HEK293 (cell line): ENCODE data around the gene NPDC1.

Experiments
- CTCF ChIA-PET: fragments of 350-600 bp; formaldehyde crosslinking; extraction: SDS; loops from one replicate; lab custom pipeline; 2021; ENCODE audit warnings: antibody characterized with exemption; lab: Yijun Ruan, JAX
- POLR2A ChIA-PET: fragments of 300-600 bp; formaldehyde crosslinking; extraction: SDS; loops from one replicate; lab custom pipeline; 2020; ENCODE audit warnings: antibody characterized with exemption, inconsistent platforms; lab: Yijun Ruan, JAX
- H3K27ac ChIP-seq: fragments of 200-500 bp; sonication (Bioruptor generic); 2 replicates; pipeline ENCODE4 v1.5.1; 2014; ENCODE audit warnings: low read depth, low read length, control low read depth, inconsistent platforms; ENCODE audit errors: extremely low read depth
- H3K36me3 ChIP-seq, 2 experiments: fragments of 200-500 bp in 1 of 2; sonication (Bioruptor generic) in 1 of 2; 1 replicate in 1 of 2; 2 replicates in 1 of 2; pipeline ENCODE4 v1.5.1; 2014 to 2017; ENCODE audit warnings: inconsistent platforms in 2 of 2, low read length in 2 of 2; ENCODE audit not compliant: control insufficient read depth in 2 of 2, insufficient read depth in 1 of 2
- H3K4me1 ChIP-seq: fragments of 200-500 bp; sonication (Bioruptor generic); 2 replicates; pipeline ENCODE4 v1.5.1; 2014; ENCODE audit warnings: mild to moderate bottlenecking, low read length, inconsistent platforms; ENCODE audit not compliant: control insufficient read depth, insufficient read depth
- H3K4me3 ChIP-seq: 2 replicates; pipeline ENCODE4 v1.5.1; 2011; ENCODE audit warnings: low read depth, mild to moderate bottlenecking, control low read depth, low read length, moderate library complexity
- H3K9me3 ChIP-seq: fragments of 200-500 bp; sonication (Bioruptor generic); 2 replicates; pipeline ENCODE4 v1.5.1; 2014; ENCODE audit warnings: low read depth, low read length, inconsistent platforms; ENCODE audit not compliant: control insufficient read depth, insufficient read depth
- BCL11A ChIP-seq: fragments of 450-650 bp; formaldehyde crosslinking; IDR thresholded peaks from 2 replicates; pipeline ENCODE4 v1.5.1; 2016; ENCODE audit warnings: low read depth, missing biosample characterization, missing genetic modification characterization
- BCL11B ChIP-seq: fragments of 450-650 bp; formaldehyde crosslinking; IDR thresholded peaks from 2 replicates; pipeline ENCODE4 v1.5.1; 2016; ENCODE audit warnings: low read depth, missing biosample characterization, missing genetic modification characterization
- EGR2 ChIP-seq: fragments of 450-650 bp; formaldehyde crosslinking; IDR thresholded peaks from 2 replicates; pipeline ENCODE4 v1.5.1; 2016; ENCODE audit warnings: low read depth, missing biosample characterization, missing genetic modification characterization
- KLF10 ChIP-seq: fragments of 450-650 bp; IDR thresholded peaks from 2 replicates; pipeline ENCODE4 v1.5.1; 2018; ENCODE audit warnings: missing biosample characterization, mild to moderate bottlenecking, missing genetic modification characterization
- KLF7 ChIP-seq: fragments of 450-650 bp; formaldehyde crosslinking; IDR thresholded peaks from 2 replicates; pipeline ENCODE4 v1.5.1; 2016; ENCODE audit warnings: missing biosample characterization, missing genetic modification characterization, borderline replicate concordance
- OSR2 ChIP-seq: fragments of 450-650 bp; formaldehyde crosslinking; IDR thresholded peaks from 2 replicates; pipeline ENCODE4 v1.5.1; 2016; ENCODE audit warnings: missing biosample characterization, missing genetic modification characterization
- SP3 ChIP-seq: fragments of 450-650 bp; formaldehyde crosslinking; IDR thresholded peaks from 2 replicates; pipeline ENCODE4 v1.5.1; 2016; ENCODE audit warnings: missing biosample characterization, missing genetic modification characterization
- ZBTB8A ChIP-seq: fragments of 450-650 bp; formaldehyde crosslinking; IDR thresholded peaks from 2 replicates; pipeline ENCODE4 v1.5.1; 2016; ENCODE audit warnings: missing biosample characterization, missing genetic modification characterization
- ZNF10 ChIP-seq: fragments of 450-650 bp; formaldehyde crosslinking; IDR thresholded peaks from 2 replicates; pipeline ENCODE4 v1.5.1; 2017; ENCODE audit warnings: missing biosample characterization, missing genetic modification characterization
- ZNF112 ChIP-seq: fragments of 450-650 bp; formaldehyde crosslinking; IDR thresholded peaks from 2 replicates; pipeline ENCODE4 v1.5.0; 2017; ENCODE audit warnings: missing biosample characterization, missing genetic modification characterization
- ZNF132 ChIP-seq: fragments of 450-650 bp; formaldehyde crosslinking; IDR thresholded peaks from 2 replicates; pipeline ENCODE4 v1.5.1; 2017; ENCODE audit warnings: missing biosample characterization, missing genetic modification characterization, borderline replicate concordance
- ZNF155 ChIP-seq: fragments of 450-650 bp; formaldehyde crosslinking; IDR thresholded peaks from 2 replicates; pipeline ENCODE4 v1.5.1; 2016; ENCODE audit warnings: missing biosample characterization, missing genetic modification characterization
- ZNF169 ChIP-seq: fragments of 450-650 bp; formaldehyde crosslinking; IDR thresholded peaks from 2 replicates; pipeline ENCODE4 v1.5.1; 2016; ENCODE audit warnings: missing biosample characterization, missing genetic modification characterization
- ZNF394 ChIP-seq: fragments of 450-650 bp; formaldehyde crosslinking; IDR thresholded peaks from 2 replicates; pipeline ENCODE4 v1.5.1; 2016; ENCODE audit warnings: missing biosample characterization, missing genetic modification characterization, mild to moderate bottlenecking, moderate library complexity, borderline replicate concordance
- ZNF473 ChIP-seq: fragments of 450-650 bp; formaldehyde crosslinking; IDR thresholded peaks from 2 replicates; pipeline ENCODE4 v1.5.1; 2017; ENCODE audit warnings: missing biosample characterization, missing genetic modification characterization
- ZNF585B ChIP-seq: fragments of 450-650 bp; formaldehyde crosslinking; IDR thresholded peaks from 2 replicates; pipeline ENCODE4 v1.5.1; 2016; ENCODE audit warnings: missing biosample characterization, missing genetic modification characterization
- ZNF623 ChIP-seq: fragments of 450-650 bp; formaldehyde crosslinking; IDR thresholded peaks from 2 replicates; pipeline ENCODE4 v1.5.1; 2016; ENCODE audit warnings: missing biosample characterization, missing genetic modification characterization
- ZNF654 ChIP-seq: fragments of 450-650 bp; formaldehyde crosslinking; IDR thresholded peaks from 2 replicates; pipeline ENCODE4 v1.5.1; 2016; ENCODE audit warnings: low read depth, missing biosample characterization, missing genetic modification characterization
- ZNF658 ChIP-seq: fragments of 450-650 bp; formaldehyde crosslinking; IDR thresholded peaks from 2 replicates; pipeline ENCODE4; 2016; ENCODE audit warnings: missing biosample characterization, missing genetic modification characterization
- ZNF660 ChIP-seq: fragments of 450-650 bp; IDR thresholded peaks from 2 replicates; pipeline ENCODE4 v1.5.1; 2018; ENCODE audit warnings: missing biosample characterization, mild to moderate bottlenecking, missing genetic modification characterization
- ZNF76 ChIP-seq: fragments of 450-650 bp; formaldehyde crosslinking; IDR thresholded peaks from 2 replicates; pipeline ENCODE4; 2016; ENCODE audit warnings: low read depth, missing biosample characterization, missing genetic modification characterization, borderline replicate concordance
- ZNF768 ChIP-seq: fragments of 450-650 bp; formaldehyde crosslinking; IDR thresholded peaks from 2 replicates; pipeline ENCODE4 v1.5.1; 2018; ENCODE audit warnings: missing biosample characterization, mild to moderate bottlenecking, missing genetic modification characterization
- TF ChIP-seq, protein P1 (sequence below): fragments of 450-650 bp; formaldehyde crosslinking; IDR thresholded peaks from 2 replicates; pipeline ENCODE4 v1.5.1; 2016; ENCODE audit warnings: missing biosample characterization, missing genetic modification characterization
- TF ChIP-seq, protein P2 (sequence below): fragments of 450-650 bp; formaldehyde crosslinking; IDR thresholded peaks from 2 replicates; pipeline ENCODE4 v1.5.1; 2016; ENCODE audit warnings: missing biosample characterization, missing genetic modification characterization
- TF ChIP-seq, protein P3 (sequence below): fragments of 450-650 bp; formaldehyde crosslinking; IDR thresholded peaks from 2 replicates; pipeline ENCODE4 v1.5.1; 2016; ENCODE audit warnings: missing biosample characterization, missing genetic modification characterization, low read depth

NPDC1 gene

DNA sequence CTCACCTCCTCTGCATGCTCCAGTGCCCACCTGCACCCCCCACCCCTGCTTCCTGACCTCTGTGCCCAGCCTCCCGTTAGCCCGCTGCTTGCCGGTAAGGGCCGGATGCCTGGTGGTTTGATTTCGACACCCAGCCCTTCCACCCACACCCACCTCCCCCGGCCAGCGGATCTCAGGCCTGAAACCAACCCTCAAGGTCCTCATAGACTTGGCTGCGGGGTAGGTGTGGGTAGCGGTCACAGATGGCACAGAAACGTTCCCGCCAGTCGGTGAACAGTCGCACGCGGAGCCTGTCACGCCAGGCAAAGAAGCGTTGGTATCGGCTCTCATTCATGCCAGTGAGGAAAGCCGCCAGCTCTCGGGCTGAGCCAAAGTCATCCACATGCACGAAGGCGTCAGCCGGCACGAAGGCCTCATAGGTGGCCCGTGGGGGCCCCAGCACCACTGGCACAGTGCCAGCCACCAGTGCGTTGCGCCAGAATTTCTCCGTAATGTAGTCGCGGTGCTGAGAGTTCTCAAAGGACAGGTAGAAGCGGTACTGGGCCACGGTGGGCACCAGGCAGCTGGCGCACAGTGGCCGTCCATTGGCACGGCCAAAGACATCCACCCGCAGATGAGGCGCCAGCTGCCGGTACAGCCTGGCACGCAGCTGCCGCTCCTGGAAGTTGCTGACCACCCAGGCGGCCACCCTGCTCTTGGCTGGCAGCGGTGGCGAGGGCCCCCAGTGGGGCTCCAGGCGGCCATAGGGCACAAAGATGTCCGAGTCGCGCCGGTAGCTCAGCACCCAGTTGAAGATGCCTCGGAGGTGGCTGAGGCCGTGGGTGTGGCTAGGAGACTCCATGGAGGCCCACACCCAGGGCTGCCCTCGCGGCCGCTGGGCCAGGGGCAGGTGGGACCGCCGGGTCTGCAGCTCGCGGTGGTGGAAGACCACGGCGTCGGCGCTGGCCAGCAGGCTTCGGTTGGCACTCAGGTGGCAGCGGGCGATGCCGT lies 15.1 kb downstream of the NPDC1 start (continued):
- TF ChIP-seq ZNF155 (tag by site-specific recombination) = no peak
- TF ChIP-seq, protein P1, sequence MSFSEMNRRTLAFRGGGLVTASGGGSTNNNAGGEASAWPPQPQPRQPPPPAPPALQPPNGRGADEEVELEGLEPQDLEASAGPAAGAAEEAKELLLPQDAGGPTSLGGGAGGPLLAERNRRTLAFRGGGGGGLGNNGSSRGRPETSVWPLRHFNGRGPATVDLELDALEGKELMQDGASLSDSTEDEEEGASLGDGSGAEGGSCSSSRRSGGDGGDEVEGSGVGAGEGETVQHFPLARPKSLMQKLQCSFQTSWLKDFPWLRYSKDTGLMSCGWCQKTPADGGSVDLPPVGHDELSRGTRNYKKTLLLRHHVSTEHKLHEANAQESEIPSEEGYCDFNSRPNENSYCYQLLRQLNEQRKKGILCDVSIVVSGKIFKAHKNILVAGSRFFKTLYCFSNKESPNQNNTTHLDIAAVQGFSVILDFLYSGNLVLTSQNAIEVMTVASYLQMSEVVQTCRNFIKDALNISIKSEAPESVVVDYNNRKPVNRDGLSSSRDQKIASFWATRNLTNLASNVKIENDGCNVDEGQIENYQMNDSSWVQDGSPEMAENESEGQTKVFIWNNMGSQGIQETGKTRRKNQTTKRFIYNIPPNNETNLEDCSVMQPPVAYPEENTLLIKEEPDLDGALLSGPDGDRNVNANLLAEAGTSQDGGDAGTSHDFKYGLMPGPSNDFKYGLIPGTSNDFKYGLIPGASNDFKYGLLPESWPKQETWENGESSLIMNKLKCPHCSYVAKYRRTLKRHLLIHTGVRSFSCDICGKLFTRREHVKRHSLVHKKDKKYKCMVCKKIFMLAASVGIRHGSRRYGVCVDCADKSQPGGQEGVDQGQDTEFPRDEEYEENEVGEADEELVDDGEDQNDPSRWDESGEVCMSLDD = no peak
- TF ChIP-seq, protein P2, sequence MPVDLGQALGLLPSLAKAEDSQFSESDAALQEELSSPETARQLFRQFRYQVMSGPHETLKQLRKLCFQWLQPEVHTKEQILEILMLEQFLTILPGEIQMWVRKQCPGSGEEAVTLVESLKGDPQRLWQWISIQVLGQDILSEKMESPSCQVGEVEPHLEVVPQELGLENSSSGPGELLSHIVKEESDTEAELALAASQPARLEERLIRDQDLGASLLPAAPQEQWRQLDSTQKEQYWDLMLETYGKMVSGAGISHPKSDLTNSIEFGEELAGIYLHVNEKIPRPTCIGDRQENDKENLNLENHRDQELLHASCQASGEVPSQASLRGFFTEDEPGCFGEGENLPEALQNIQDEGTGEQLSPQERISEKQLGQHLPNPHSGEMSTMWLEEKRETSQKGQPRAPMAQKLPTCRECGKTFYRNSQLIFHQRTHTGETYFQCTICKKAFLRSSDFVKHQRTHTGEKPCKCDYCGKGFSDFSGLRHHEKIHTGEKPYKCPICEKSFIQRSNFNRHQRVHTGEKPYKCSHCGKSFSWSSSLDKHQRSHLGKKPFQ (tag by site-specific recombination) = no peak
- TF ChIP-seq ZBTB8A (tag by site-specific recombination) = no peak
- TF ChIP-seq ZNF768 (tag by site-specific recombination) = no peak
- no peak for TF ChIP-seq ZNF585B (tag by site-specific recombination)
- TF ChIP-seq KLF7 = no peak
- no peak for TF ChIP-seq ZNF10

DNA sequence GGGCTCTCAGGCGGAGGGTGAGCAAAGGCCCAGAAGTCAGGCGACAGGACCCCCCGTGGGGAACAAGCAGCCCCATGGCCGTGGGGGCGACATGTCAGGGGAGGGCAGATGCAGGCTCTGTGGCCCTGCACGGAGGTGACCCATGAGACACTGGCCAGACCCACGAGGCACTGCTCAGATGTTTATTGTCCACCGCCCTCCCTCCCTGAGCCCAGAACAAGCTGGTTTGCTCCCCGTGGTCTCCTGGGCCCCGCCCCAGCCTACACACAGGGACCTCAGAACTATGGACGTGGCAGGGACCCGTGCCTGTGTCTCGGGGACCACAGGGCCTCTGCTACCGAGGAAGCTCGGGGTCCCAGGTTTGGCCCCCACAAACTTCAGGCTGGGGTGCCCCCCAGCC lies 16.0 kb downstream of the NPDC1 start:
- POLR2A ChIA-PET = interaction anchor here (0.5 to 1.7 kb wide), 10 partner anchors 11 to 211 kb away, joined by 3 to 8 read pairs (median 3); partner anchors contain the start of genes CLIC3, PAXX and TUBB4B
- H3K36me3 ChIP-seq = no peaks in the 10 kb centered on the region
- no peak overlapping the region for H3K27ac ChIP-seq
- peaks cover 2% of the 10 kb centered on the region; the same call in 1 of the 2 replicates for H3K4me1 ChIP-seq
- 0 out of 2 replicates have a peak, but pooled peaks have one; percentile 11 for TF ChIP-seq ZNF623
- TF ChIP-seq, protein P3, sequence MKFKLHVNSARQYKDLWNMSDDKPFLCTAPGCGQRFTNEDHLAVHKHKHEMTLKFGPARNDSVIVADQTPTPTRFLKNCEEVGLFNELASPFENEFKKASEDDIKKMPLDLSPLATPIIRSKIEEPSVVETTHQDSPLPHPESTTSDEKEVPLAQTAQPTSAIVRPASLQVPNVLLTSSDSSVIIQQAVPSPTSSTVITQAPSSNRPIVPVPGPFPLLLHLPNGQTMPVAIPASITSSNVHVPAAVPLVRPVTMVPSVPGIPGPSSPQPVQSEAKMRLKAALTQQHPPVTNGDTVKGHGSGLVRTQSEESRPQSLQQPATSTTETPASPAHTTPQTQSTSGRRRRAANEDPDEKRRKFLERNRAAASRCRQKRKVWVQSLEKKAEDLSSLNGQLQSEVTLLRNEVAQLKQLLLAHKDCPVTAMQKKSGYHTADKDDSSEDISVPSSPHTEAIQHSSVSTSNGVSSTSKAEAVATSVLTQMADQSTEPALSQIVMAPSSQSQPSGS (tag by site-specific recombination) = no peak
- no peak overlapping the region for H3K4me3 ChIP-seq
- no peaks in the 10 kb centered on the region for H3K9me3 ChIP-seq
- CTCF ChIA-PET = interaction anchor here (0.6 to 5.8 kb wide), 68 partner anchors 9 to 866 kb away, joined by 3 to 86 read pairs (median 6); partner anchors contain the start of genes C8G, CLIC3, LCN15 and NPDC1

DNA sequence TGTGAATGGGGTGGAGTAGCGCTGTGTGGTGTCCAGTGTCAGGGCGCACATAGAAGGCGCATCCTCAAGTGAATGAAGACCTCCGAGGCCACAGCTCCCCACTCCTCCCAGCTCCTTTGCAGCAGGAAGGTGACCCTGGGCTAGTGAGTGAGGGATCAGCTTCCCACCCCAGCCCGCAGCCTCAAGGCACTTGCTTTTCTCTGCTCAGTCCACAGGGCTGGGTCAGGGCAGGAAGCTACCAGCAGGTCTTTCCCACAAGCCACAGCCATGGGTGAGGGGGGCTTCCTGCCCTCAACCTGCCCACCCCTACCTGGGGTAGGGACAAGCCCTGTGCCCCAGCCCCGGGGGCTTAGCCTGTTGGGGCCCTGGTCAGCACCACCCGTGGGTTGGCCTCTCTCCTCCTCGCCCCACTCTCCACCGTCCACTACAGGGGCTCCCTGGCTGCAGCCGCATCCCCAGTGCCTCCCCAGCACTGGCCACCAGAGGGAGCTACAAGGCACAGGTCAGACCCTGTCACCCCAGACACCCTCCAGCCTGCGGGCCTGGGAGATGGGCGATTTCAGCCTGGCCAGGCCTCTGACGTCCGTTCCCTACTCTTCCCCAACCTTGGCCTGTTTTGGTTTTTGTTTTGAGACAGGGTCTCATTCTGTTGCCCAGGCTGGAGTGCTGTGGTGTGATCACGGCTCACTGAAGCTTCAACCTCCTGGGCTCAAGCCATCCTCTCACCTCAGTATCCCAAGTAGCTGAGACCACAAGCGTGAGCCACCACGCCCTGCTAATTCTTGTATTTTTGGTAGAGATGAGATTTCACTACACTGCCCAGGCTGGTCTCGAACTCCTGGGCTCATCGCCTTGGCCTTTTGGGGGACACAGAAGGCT lies 16.7 kb downstream of the NPDC1 start:
- CTCF ChIA-PET = interaction anchor here (0.5 to 5.8 kb wide), 89 partner anchors 8 to 964 kb away, joined by 3 to 86 read pairs (median 5); partner anchors contain the start of genes C8G, CLIC3, LCN15 and NPDC1
- Histone ChIP-seq H3K4me3 (no peak overlapping the region), H3K27ac (no peak overlapping the region), H3K9me3 (no peaks in the 10 kb centered on the region), H3K36me3 (no peaks in the 10 kb centered on the region), H3K4me1 (peaks cover 2% of the 10 kb centered on the region; the same call in 1 of the 2 replicates)
- POLR2A ChIA-PET = interaction anchor here (0.5 to 1.7 kb wide), 13 partner anchors 10 to 235 kb away, joined by 3 to 8 read pairs (median 3); partner anchors contain the start of genes CLIC3, PAXX and TUBB4B
- TF ChIP-seq ZNF473 (tag by site-specific recombination) = no peak
- no peak for TF ChIP-seq ZNF112
- TF ChIP-seq KLF10 (tag by site-specific recombination) = no peak
- TF ChIP-seq ZNF394 = peak; percentile 19; the same call in 1 of the 2 replicates
- TF ChIP-seq ZNF132 = no peak
- TF ChIP-seq ZNF76 = peak; percentile 33; the same call in 1 of the 2 replicates
- no peak for TF ChIP-seq EGR2 (tag by site-specific recombination)
- no peak for TF ChIP-seq ZNF658 (tag by site-specific recombination)
- no peak for TF ChIP-seq OSR2 (tag by site-specific recombination)
- TF ChIP-seq ZNF654 = peak; percentile 27
- peak; percentile 91 for TF ChIP-seq BCL11B (tag by site-specific recombination)
- peak; percentile 60; the same call in 1 of the 2 replicates for TF ChIP-seq BCL11A (tag by site-specific recombination)
- no peak for TF ChIP-seq SP3 (tag by site-specific recombination)
- 0 out of 2 replicates have a peak, but pooled peaks have one; percentile 31 for TF ChIP-seq ZNF660
- no peak for TF ChIP-seq ZNF169 (tag by site-specific recombination)
